Right atrium auricular region (tissue), 2 donors: Measurements from ENCODE around the gene CAMTA1. TPM values are rescaled to one million over a fixed set of nuclear protein-coding genes. Genes with fewer than 3 reads are reported as not detected.

Experiments
- DNase-seq: peaks from one replicate; pipeline ENCODE4 v3.0.0-alpha.2; 2019; ENCODE audit warnings: low spot score
- H3K27ac ChIP-seq, 2 donors: fragments of 200-600 bp; sonication (generic); 1 replicate in 1 of 2; 2 replicates in 1 of 2; pipeline ENCODE4 v1.5.1; 2016 to 2019
- H3K27me3 ChIP-seq, 2 donors: fragments of 200-600 bp; sonication (generic); one replicate each; pipeline versions ENCODE4 v1.5.1 to v1.6.0; 2017 to 2019
- H3K36me3 ChIP-seq: fragments of 200-600 bp; sonication (generic); one replicate; pipeline ENCODE4 v1.5.1; 2016
- H3K4me1 ChIP-seq, 2 donors: fragments of 200-600 bp; sonication (generic); one replicate each; pipeline versions ENCODE4 v1.5.1 to v1.6.0; 2017 to 2019
- H3K4me3 ChIP-seq, 2 donors: fragments of 200-600 bp; sonication (generic); 1 replicate in 1 of 2; 2 replicates in 1 of 2; pipeline ENCODE4 v1.5.1; 2017 to 2019; ENCODE audit warnings: mild to moderate bottlenecking in 1 of 2, moderate library complexity in 1 of 2
- H3K9me3 ChIP-seq, 2 donors: fragments of 200-600 bp; sonication (generic); one replicate each; pipeline ENCODE4 v1.5.1; 2019
- total RNA-seq, 2 donors: library from RNA; depleted of rRNA; stranded (reverse); fragments of >200 nt; gene quantifications; one replicate each; pipeline ENCODE4 v1.1.0, GENCODE V29; 2016
- TF ChIP-seq, protein P1 (sequence below), 2 donors: fragments of 200-600 bp; sonication (generic); IDR thresholded peaks; one replicate each; pipeline ENCODE4 v1.5.1; 2019; ENCODE audit warnings: antibody characterized with exemption in 2 of 2

CAMTA1 gene
- total RNA-seq, 2 donors from 2014 or later: 132 to 190 TPM

DNA sequence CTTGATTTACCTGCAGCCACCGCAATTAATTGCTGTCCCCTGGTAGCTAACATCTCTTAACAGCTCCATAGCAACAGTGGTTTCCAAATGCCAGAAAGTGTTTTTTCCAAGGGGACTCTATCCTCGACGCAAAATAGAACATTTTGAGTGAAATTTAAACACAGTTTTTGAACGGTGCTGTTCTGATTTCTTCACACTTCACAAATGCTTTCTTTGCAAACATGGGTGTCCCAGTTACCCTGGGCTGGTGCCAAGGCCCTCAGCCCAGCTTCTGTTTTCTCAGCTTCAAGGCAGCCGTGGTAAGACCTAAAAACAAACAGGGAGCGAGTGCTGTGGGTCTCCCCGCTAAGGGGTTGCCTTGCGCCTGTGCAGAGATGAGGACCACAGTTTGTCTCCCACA, 838.6 kb downstream of the CAMTA1 start:
- Histone ChIP-seq H3K27me3 (no peaks in the 10 kb centered on the region), H3K36me3 (no peaks in the 10 kb centered on the region), H3K4me3 (no peak overlapping the region), H3K4me1 (peaks cover 0 to 31% of the 10 kb centered on the region in 2 donors), H3K27ac (no peak overlapping the region), H3K9me3 (no peaks in the 10 kb centered on the region)
- no peak for DNase-seq
- TF ChIP-seq, protein P1, sequence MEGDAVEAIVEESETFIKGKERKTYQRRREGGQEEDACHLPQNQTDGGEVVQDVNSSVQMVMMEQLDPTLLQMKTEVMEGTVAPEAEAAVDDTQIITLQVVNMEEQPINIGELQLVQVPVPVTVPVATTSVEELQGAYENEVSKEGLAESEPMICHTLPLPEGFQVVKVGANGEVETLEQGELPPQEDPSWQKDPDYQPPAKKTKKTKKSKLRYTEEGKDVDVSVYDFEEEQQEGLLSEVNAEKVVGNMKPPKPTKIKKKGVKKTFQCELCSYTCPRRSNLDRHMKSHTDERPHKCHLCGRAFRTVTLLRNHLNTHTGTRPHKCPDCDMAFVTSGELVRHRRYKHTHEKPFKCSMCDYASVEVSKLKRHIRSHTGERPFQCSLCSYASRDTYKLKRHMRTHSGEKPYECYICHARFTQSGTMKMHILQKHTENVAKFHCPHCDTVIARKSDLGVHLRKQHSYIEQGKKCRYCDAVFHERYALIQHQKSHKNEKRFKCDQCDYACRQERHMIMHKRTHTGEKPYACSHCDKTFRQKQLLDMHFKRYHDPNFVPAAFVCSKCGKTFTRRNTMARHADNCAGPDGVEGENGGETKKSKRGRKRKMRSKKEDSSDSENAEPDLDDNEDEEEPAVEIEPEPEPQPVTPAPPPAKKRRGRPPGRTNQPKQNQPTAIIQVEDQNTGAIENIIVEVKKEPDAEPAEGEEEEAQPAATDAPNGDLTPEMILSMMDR (IDR thresholded peaks at IDR 0.05): no peak

DNA sequence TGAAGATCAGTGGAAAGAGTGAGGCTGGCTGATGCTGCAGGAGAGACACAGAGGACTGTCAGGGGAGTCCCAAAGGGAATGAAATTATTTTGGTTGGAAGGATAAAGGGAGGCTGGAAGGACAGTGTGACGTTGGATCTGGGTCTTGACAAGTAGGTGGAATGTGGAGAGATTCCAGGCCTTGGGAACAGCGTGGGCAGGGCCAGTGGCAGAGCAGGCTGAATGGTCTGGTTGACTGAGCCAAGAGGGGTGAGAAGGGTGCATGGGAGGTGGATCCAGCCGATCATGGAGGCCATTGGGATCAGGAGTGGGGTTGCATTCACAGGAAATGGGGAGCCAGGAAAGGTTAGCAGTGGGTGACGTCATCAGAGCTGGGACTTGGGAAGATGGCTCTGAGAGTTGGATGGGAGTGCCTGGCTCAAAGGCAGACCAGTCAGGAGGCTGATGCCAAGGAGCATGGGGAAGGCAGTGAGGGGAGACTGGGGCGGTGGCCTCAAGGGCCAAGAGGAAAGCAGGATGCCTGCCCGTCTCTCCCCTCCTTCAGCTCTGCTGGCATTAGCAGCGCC, 839.6 kb downstream of the CAMTA1 start:
- TF ChIP-seq, protein P1 (IDR thresholded peaks at IDR 0.05): no peak
- Histone ChIP-seq H3K36me3 (no peaks in the 10 kb centered on the region), H3K4me1 (peaks cover 0 to 39% of the 10 kb centered on the region in 2 donors), H3K27ac (no peak overlapping the region), H3K9me3 (no peaks in the 10 kb centered on the region), H3K27me3 (no peaks in the 10 kb centered on the region), H3K4me3 (no peak overlapping the region)
- no peak for DNase-seq

DNA sequence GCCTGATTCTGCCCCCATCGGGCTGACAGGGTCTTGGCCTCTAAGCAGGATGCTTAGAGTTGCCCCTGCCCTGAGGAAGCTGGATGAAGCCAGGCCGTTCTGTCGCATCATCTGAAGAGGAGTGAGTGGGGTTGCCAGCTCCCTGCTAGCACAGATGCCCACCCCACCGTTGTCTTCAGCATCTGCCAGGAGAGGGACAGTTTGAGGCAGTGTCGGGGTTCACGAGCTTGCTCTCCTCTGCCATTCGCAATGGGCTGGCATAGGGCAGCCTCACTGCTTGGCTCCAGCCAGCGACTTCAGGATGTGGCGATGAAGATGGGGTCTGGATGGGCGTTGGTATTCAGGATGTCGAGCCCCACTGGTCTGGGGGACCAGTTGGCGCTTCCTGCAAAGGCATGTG, 840.1 kb downstream of the CAMTA1 start:
- DNase-seq: no peak
- Histone ChIP-seq H3K27ac (no peak overlapping the region), H3K36me3 (no peaks in the 10 kb centered on the region), H3K9me3 (no peaks in the 10 kb centered on the region), H3K27me3 (no peaks in the 10 kb centered on the region), H3K4me3 (no peak overlapping the region), H3K4me1 (peaks cover 0 to 39% of the 10 kb centered on the region in 2 donors)
- TF ChIP-seq, protein P1 (IDR thresholded peaks at IDR 0.05): no peak

DNA sequence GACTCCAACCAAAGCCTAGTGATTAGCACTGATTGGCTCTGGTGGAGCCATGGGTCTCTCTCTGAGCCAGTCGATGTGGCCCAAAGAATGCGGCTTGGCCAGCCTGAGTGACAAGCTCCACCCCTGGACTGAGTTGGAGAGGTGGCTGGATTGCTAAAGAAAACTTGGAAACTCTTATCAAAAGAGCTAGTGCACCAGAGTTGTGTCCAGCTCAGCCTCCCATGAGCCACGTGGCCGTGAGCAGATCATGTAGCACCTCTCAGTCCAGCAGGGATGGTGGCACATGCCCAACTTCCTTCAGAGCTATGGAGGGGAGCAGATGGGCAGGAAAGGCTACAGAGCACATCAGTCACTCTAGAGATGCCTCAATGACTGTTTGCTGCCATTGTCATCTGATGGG, 843.0 kb downstream of the CAMTA1 start:
- Histone ChIP-seq H3K27ac (peak overlapping the region; percentile 51 to 64), H3K36me3 (no peaks in the 10 kb centered on the region), H3K4me3 (no peak overlapping the region), H3K9me3 (no peaks in the 10 kb centered on the region), H3K4me1 (peaks cover 0 to 22% of the 10 kb centered on the region in 2 donors), H3K27me3 (no peaks in the 10 kb centered on the region)
- peak; percentile 63 for DNase-seq
- TF ChIP-seq, protein P1 (IDR thresholded peaks at IDR 0.05): no peak

DNA sequence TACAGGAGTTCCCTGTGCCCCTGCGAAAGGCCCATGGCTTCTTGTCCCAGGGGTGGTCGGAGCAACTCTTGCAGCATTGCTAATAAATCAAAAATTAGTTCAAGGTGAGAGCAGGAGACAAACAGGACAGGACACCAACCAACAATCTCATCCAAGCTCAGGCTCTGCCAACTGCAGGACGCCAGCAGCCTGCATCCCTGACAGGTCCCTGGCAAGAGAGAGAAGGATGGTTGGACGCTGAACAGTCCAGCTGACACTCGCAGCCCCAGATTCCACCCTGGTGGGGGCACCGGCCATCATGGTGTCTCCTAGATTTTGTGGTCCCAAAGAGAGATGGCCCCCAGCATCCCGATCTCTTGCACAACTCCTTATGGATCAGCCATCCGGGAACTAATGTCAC, 843.8 kb downstream of the CAMTA1 start:
- H3K27me3 ChIP-seq: no peaks in the 10 kb centered on the region
- H3K4me1 ChIP-seq: peaks cover 0 to 22% of the 10 kb centered on the region in 2 donors
- H3K4me3 ChIP-seq: no peak overlapping the region
- no peak for DNase-seq
- H3K36me3 ChIP-seq: no peaks in the 10 kb centered on the region
- H3K27ac ChIP-seq: peak overlapping the region; percentile 51 to 64
- no peaks in the 10 kb centered on the region for H3K9me3 ChIP-seq
- TF ChIP-seq, protein P1 (IDR thresholded peaks at IDR 0.05): no peak
